GM23338 (cell line): Measurements from ENCODE around the gene TEPSIN.

ENCODE experiments used
- CREB1 ChIP-seq: fragments of 250-450 bp; sonication (Bioruptor Pico); IDR thresholded peaks from 2 replicates; pipeline ENCODE4 v1.5.0; 2020; ENCODE audit warnings: low read depth, mild to moderate bottlenecking, moderate library complexity
- EZH2 ChIP-seq: fragments of 200-600 bp; sonication (generic); IDR thresholded peaks from one replicate; pipeline ENCODE4 v1.8.0; 2017; ENCODE audit warnings: antibody characterized with exemption, mild to moderate bottlenecking, low read depth; ENCODE audit not compliant: unreplicated experiment
- EZH2phosphoT487 ChIP-seq: fragments of 200-600 bp; sonication (generic); IDR thresholded peaks from one replicate; pipeline ENCODE4 v1.8.1; 2018; ENCODE audit warnings: antibody characterized with exemption; ENCODE audit not compliant: unreplicated experiment
- POLR2AphosphoS5 ChIP-seq: IDR thresholded peaks from 2 replicates; pipeline ENCODE4 v1.6.1; 2016; ENCODE audit warnings: antibody characterized with exemption, low read depth
- REST ChIP-seq: IDR thresholded peaks from one replicate; pipeline ENCODE4 v1.6.1; 2018; ENCODE audit warnings: antibody characterized with exemption; ENCODE audit not compliant: unreplicated experiment
- ZNF331 ChIP-seq: fragments of 250-450 bp; sonication (Bioruptor Pico); IDR thresholded peaks from 2 replicates; pipeline ENCODE4 v1.5.0; 2020; ENCODE audit warnings: low read depth, mild to moderate bottlenecking, moderate library complexity
- TF ChIP-seq, protein P1 (sequence below), 2 experiments: fragments of 200-600 bp in 1 of 2; sonication (generic) in 1 of 2; conservative IDR thresholded peaks; 2 replicates each; pipeline versions ENCODE4 v1.5.1 to v1.6.1; 2016 to 2017; ENCODE audit warnings: antibody characterized with exemption in 2 of 2, low read depth in 2 of 2, mild to moderate bottlenecking in 2 of 2, moderate library complexity in 1 of 2

- TF ChIP-seq ZNF331 (CRISPR knock-in tag) = no peak
- no peak for TF ChIP-seq EZH2phosphoT487
- TF ChIP-seq, protein P1, sequence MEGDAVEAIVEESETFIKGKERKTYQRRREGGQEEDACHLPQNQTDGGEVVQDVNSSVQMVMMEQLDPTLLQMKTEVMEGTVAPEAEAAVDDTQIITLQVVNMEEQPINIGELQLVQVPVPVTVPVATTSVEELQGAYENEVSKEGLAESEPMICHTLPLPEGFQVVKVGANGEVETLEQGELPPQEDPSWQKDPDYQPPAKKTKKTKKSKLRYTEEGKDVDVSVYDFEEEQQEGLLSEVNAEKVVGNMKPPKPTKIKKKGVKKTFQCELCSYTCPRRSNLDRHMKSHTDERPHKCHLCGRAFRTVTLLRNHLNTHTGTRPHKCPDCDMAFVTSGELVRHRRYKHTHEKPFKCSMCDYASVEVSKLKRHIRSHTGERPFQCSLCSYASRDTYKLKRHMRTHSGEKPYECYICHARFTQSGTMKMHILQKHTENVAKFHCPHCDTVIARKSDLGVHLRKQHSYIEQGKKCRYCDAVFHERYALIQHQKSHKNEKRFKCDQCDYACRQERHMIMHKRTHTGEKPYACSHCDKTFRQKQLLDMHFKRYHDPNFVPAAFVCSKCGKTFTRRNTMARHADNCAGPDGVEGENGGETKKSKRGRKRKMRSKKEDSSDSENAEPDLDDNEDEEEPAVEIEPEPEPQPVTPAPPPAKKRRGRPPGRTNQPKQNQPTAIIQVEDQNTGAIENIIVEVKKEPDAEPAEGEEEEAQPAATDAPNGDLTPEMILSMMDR (conservative IDR thresholded peaks at IDR 0.05; ENCODE audit: low read depth in 2 of 2) = no peak
- no peak for TF ChIP-seq POLR2AphosphoS5
- TF ChIP-seq REST = no peak
- no peak for TF ChIP-seq CREB1
- no peak for TF ChIP-seq EZH2
These were observed 31.0 kb downstream of the TEPSIN start for GRCh38 chr17:81207610-81208581.
